Measurements from ENCODE around the gene PLXNA1. TPM values are rescaled to one million over a fixed set of nuclear protein-coding genes. Genes with fewer than 3 reads are reported as not detected.

Gene PLXNA1
- total and polyA plus RNA-seq, 10 of the 15 experiments (the other 5 are each of a cell fraction or from before 2014, with no cell fraction given): 0.03 to 16.4 (median 2.5) TPM

DNA sequence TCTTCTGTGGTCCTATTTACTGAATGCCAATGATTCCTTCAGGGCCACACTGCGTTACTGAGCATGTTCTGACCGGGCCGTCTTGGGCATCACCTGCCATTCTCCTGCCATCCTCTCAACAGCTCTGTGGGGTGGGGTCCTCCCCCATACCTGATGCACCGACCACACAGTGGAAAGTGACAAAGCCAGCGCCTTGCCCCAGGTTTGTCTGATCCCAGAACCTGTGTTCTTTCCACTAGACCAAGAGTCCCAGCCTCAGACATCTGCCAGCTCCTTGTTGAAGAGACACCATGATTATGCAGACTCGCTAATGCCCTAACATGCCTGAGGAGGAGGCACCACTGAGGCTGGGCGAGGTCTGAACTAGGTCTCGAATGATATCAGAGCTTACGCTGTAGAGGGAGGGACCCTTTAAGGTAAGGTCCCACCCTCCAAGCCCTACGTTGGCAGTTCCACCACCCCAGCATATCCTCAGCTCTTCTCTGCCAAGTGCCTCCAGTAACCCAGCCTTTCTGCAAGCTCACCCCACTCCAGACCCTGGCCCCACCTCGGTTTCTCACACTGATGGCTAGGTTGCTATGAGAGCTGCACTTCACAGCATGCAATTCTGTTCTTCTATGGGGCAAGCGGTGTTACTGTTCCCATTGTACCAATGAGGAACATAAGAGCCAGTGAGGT is 29.8 kb upstream of the PLXNA1 start:
- Histone ChIP-seq H3K4me3 (no peak overlapping the region), H3K79me2 (ENCODE audit: control insufficient read depth, insufficient read depth, low read length) (no peaks in the 10 kb centered on the region), H3K4me1 (ENCODE audit: control insufficient read depth, insufficient read depth, low read length) (peaks cover 18% of the 10 kb centered on the region), H3K4me2 (ENCODE audit: control insufficient read depth, insufficient read depth) (no peak overlapping the region), H3K9ac (ENCODE audit: control insufficient read depth, insufficient read depth, low read length) (no peak overlapping the region), H3K27me3 (replicated peaks in 1 of 2; ENCODE audit: control insufficient read depth in 2 of 2, insufficient read depth in 2 of 2, low read length in 1 of 2) (no peaks in the 10 kb centered on the region), H3K27ac (ENCODE audit: control insufficient read depth, insufficient read depth) (no peak overlapping the region), H3K9me3 (replicated peaks; ENCODE audit: control insufficient read depth, insufficient read depth, low read length) (no peaks in the 10 kb centered on the region), H4K20me1 (ENCODE audit: control insufficient read depth, insufficient read depth) (no peaks in the 10 kb centered on the region), H2AFZ (ENCODE audit: control insufficient read depth, low read depth, low read length) (no peak overlapping the region), H3K36me3 (ENCODE audit: control insufficient read depth in 2 of 2, insufficient read depth in 2 of 2, low read length in 1 of 2) (no peaks in the 10 kb centered on the region; a peak in 1 of 4 replicates)
- FAIRE-seq (no peak), ATAC-seq (no peak), DNase-seq (ENCODE audit: low read depth, low spot score) (no peak)
- in situ Hi-C loops (cut with MboI): no loop called here
- 77% methylated on average over 12 of the region's 12 CpGs for WGBS (ENCODE audit: insufficient coverage, insufficient replicate concordance, low lambda C conversion rate, missing lambda C conversion rate)
- ChIA-PET CTCF (interaction anchor here (1.1 kb wide), 1 partner anchor 42 kb away, joined by 3 read pairs; no protein-coding TSS in a partner anchor), RAD21 (ENCODE audit: unreplicated experiment) (interaction anchor here (0.6 to 1.2 kb wide), 2 partner anchors 10 to 1413 kb away, joined by 3 read pairs; no protein-coding TSS in a partner anchor), SMC1A (ENCODE audit: uncharacterized antibody, unreplicated experiment) (interaction anchor here (0.9 to 1.2 kb wide), 3 partner anchors 14 to 28 kb away, joined by 3 read pairs; no protein-coding TSS in a partner anchor), POLR2A (no interaction called here)
- TF ChIP-seq CHD4 (IDR thresholded peaks at IDR 0.05): no peak
- no peak for TF ChIP-seq TBL1XR1 (IDR thresholded peaks at IDR 0.05; ENCODE audit: low read depth, low read length)
- TF ChIP-seq KLF5 (IDR thresholded peaks at IDR 0.05; ENCODE audit: partially characterized antibody): no peak
- no peak for TF ChIP-seq CREB1 (IDR thresholded peaks at IDR 0.05; ENCODE audit: low read depth)
- TF ChIP-seq TCF12 (IDR thresholded peaks at IDR 0.05; ENCODE audit: low read depth, low read length): no peak
- BruUV-seq (replicated peaks): no TSS peak
- intact Hi-C loops (cut with micrococcal nuclease; ENCODE audit: unreplicated experiment): no loop called here

GRCh38 chr3:126954141-126954842 is 28.6 kb upstream of the PLXNA1 start:
- RAD21 ChIA-PET (ENCODE audit: unreplicated experiment): interaction anchor here (1.2 to 1.5 kb wide), 2 partner anchors 11 to 27 kb away, joined by 3 to 4 read pairs; no protein-coding TSS in a partner anchor
- Histone ChIP-seq H3K27me3 (replicated peaks in 1 of 2; ENCODE audit: control insufficient read depth in 2 of 2, insufficient read depth in 2 of 2, low read length in 1 of 2) (no peaks in the 10 kb centered on the region), H3K4me1 (ENCODE audit: control insufficient read depth, insufficient read depth, low read length) (peaks cover 18% of the 10 kb centered on the region), H3K9me3 (replicated peaks; ENCODE audit: control insufficient read depth, insufficient read depth, low read length) (no peaks in the 10 kb centered on the region), H3K9ac (ENCODE audit: control insufficient read depth, insufficient read depth, low read length) (no peak overlapping the region), H2AFZ (ENCODE audit: control insufficient read depth, low read depth, low read length) (no peak overlapping the region), H3K79me2 (ENCODE audit: control insufficient read depth, insufficient read depth, low read length) (no peaks in the 10 kb centered on the region), H3K36me3 (ENCODE audit: control insufficient read depth in 2 of 2, insufficient read depth in 2 of 2, low read length in 1 of 2) (no peaks in the 10 kb centered on the region; a peak in 1 of 4 replicates), H3K27ac (ENCODE audit: control insufficient read depth, insufficient read depth) (peak overlapping the region; percentile 1), H4K20me1 (ENCODE audit: control insufficient read depth, insufficient read depth) (no peaks in the 10 kb centered on the region), H3K4me2 (ENCODE audit: control insufficient read depth, insufficient read depth) (peak overlapping the region; percentile 20), H3K4me3 (no peak overlapping the region)
- POLR2A ChIA-PET: interaction anchor here (1.3 kb wide), 1 partner anchor 27 kb away, joined by 4 read pairs; no protein-coding TSS in a partner anchor
- SMC1A ChIA-PET (ENCODE audit: uncharacterized antibody, unreplicated experiment): interaction anchor here (0.9 to 1.2 kb wide), 2 partner anchors 13 to 15 kb away, joined by 3 read pairs; no protein-coding TSS in a partner anchor
- ATAC-seq: peak; percentile 86
- CTCF ChIA-PET: interaction anchor here (1.1 kb wide), 2 partner anchors 41 to 43 kb away, joined by 3 read pairs; no protein-coding TSS in a partner anchor
- no TSS peak for BruUV-seq (replicated peaks)
- FAIRE-seq: peak; percentile 23
- in situ Hi-C loops (cut with MboI): no loop called here
- TF ChIP-seq TCF3 (IDR thresholded peaks at IDR 0.05; ENCODE audit: borderline replicate concordance, insufficient read depth, low read depth, low read length) (peak; percentile 14; the same call in 1 of the 2 replicates), GATAD2B (conservative IDR thresholded peaks at IDR 0.05; ENCODE audit: low read depth) (no peak)
- no peak for DNase-seq (ENCODE audit: low read depth, low spot score)
- WGBS (ENCODE audit: insufficient coverage, insufficient replicate concordance, low lambda C conversion rate, missing lambda C conversion rate): 56% methylated on average over 10 of the region's 10 CpGs
- intact Hi-C loops (cut with micrococcal nuclease; ENCODE audit: unreplicated experiment): no loop called here
